KMS-11 (cell line): ENCODE data around the gene CTCFL.

ENCODE experiments used
- H2AFZ ChIP-seq: fragments of 200-600 bp; sonication (generic); 2 replicates; pipeline ENCODE4 v1.6.1; 2016; ENCODE audit warnings: antibody characterized with exemption, mixed run types, low read depth
- H3K27ac ChIP-seq: fragments of 200-600 bp; sonication (generic); 2 replicates; pipeline ENCODE4 v1.6.1; 2016; ENCODE audit warnings: mild to moderate bottlenecking, mixed run types
- H3K27me3 ChIP-seq: fragments of 200-600 bp; sonication (generic); 2 replicates; pipeline ENCODE4 v1.6.1; 2017; ENCODE audit warnings: mild to moderate bottlenecking, low read depth, mixed run types, moderate library complexity; ENCODE audit not compliant: insufficient read depth
- H3K36me3 ChIP-seq: fragments of 200-600 bp; sonication (generic); 2 replicates; pipeline ENCODE4 v1.6.1; 2017; ENCODE audit warnings: mild to moderate bottlenecking, mixed run types; ENCODE audit not compliant: insufficient read depth
- H3K4me1 ChIP-seq: fragments of 200-600 bp; sonication (generic); 2 replicates; pipeline ENCODE4 v1.6.1; 2016; ENCODE audit warnings: mild to moderate bottlenecking, low read depth, mixed run types; ENCODE audit not compliant: poor library complexity, severe bottlenecking
- H3K4me2 ChIP-seq: fragments of 200-600 bp; sonication (generic); 2 replicates; pipeline ENCODE4 v1.7.0; 2016; ENCODE audit warnings: mild to moderate bottlenecking, mixed run types
- H3K4me3 ChIP-seq: fragments of 200-600 bp; sonication (generic); IDR thresholded peaks from 2 replicates; pipeline ENCODE4 v1.6.1; 2017; ENCODE audit warnings: low read depth, low read length, mixed read lengths; ENCODE audit not compliant: insufficient read depth
- H3K79me2 ChIP-seq: fragments of 200-600 bp; sonication (generic); 2 replicates; pipeline ENCODE4 v1.6.1; 2016; ENCODE audit warnings: low read depth, mixed run types; ENCODE audit not compliant: insufficient read depth
- H3K9ac ChIP-seq: fragments of 200-600 bp; sonication (generic); 2 replicates; pipeline ENCODE4 v1.6.1; 2016; ENCODE audit warnings: mild to moderate bottlenecking, mixed run types
- H4K20me1 ChIP-seq: fragments of 200-600 bp; sonication (generic); 2 replicates; pipeline ENCODE4 v1.6.1; 2016; ENCODE audit warnings: mild to moderate bottlenecking, mixed run types; ENCODE audit not compliant: insufficient read depth
- TF ChIP-seq, protein P1 (sequence below): fragments of 200-600 bp; sonication (generic); conservative IDR thresholded peaks from 2 replicates; pipeline ENCODE4 v1.6.1; 2017; ENCODE audit warnings: low read depth, mild to moderate bottlenecking, antibody characterized with exemption, low read length, moderate library complexity, mixed read lengths

Gene CTCFL

DNA sequence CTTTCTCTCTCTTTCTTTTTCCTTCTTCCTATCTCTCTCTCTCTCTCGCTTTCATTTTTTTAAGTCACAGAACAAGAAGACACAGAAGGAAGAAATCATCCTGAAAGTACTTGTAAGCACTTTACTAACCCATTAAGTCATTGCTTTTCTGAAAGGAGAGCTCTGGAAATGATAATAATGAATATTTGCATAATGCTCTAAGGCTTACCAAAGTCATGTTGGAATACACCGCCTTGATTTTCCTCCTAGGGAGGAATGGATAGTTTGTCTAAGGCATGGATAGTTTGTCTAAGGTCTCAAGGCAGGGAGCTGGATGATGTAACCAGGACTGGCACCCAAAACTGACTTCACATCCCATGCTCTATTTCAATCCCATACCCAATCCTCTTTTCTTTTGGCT lies 12.9 kb upstream of the CTCFL start:
- Histone ChIP-seq H3K27ac (no peak overlapping the region), H3K9ac (no peak overlapping the region), H3K79me2 (no peaks in the 10 kb centered on the region), H3K27me3 (peaks cover 38% of the 10 kb centered on the region; the same call in 1 of the 2 replicates), H3K4me2 (no peak overlapping the region), H4K20me1 (no peaks in the 10 kb centered on the region), H3K36me3 (no peaks in the 10 kb centered on the region), H2AFZ (no peak overlapping the region), H3K4me3 (no peak overlapping the region), H3K4me1 (no peaks in the 10 kb centered on the region)
- TF ChIP-seq, protein P1, sequence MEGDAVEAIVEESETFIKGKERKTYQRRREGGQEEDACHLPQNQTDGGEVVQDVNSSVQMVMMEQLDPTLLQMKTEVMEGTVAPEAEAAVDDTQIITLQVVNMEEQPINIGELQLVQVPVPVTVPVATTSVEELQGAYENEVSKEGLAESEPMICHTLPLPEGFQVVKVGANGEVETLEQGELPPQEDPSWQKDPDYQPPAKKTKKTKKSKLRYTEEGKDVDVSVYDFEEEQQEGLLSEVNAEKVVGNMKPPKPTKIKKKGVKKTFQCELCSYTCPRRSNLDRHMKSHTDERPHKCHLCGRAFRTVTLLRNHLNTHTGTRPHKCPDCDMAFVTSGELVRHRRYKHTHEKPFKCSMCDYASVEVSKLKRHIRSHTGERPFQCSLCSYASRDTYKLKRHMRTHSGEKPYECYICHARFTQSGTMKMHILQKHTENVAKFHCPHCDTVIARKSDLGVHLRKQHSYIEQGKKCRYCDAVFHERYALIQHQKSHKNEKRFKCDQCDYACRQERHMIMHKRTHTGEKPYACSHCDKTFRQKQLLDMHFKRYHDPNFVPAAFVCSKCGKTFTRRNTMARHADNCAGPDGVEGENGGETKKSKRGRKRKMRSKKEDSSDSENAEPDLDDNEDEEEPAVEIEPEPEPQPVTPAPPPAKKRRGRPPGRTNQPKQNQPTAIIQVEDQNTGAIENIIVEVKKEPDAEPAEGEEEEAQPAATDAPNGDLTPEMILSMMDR: no peak

- H3K4me1 ChIP-seq: no peaks in the 10 kb centered on the region
- no peak overlapping the region for H3K4me3 ChIP-seq
- TF ChIP-seq, protein P1: no peak
- no peaks in the 10 kb centered on the region for H3K36me3 ChIP-seq
- no peak overlapping the region for H3K27ac ChIP-seq
- H4K20me1 ChIP-seq: no peaks in the 10 kb centered on the region
- no peak overlapping the region for H2AFZ ChIP-seq
- H3K9ac ChIP-seq: no peak overlapping the region
- H3K4me2 ChIP-seq: no peak overlapping the region
- no peaks in the 10 kb centered on the region for H3K79me2 ChIP-seq
- peaks cover 38% of the 10 kb centered on the region; the same call in 1 of the 2 replicates for H3K27me3 ChIP-seq
Observed at GRCh38 chr20:57536771-57537724, 12.1 kb upstream of the CTCFL start.

GRCh38 chr20:57536120-57536708 lies 11.3 kb upstream of the CTCFL start:
- H3K27ac ChIP-seq: no peak overlapping the region
- H4K20me1 ChIP-seq: no peaks in the 10 kb centered on the region
- H3K4me3 ChIP-seq: no peak overlapping the region
- no peaks in the 10 kb centered on the region for H3K79me2 ChIP-seq
- H3K36me3 ChIP-seq: no peaks in the 10 kb centered on the region
- H3K27me3 ChIP-seq: peaks cover 38% of the 10 kb centered on the region; the same call in 1 of the 2 replicates
- no peak overlapping the region for H3K9ac ChIP-seq
- no peak overlapping the region for H3K4me2 ChIP-seq
- no peaks in the 10 kb centered on the region for H3K4me1 ChIP-seq
- TF ChIP-seq, protein P1: no peak
- no peak overlapping the region for H2AFZ ChIP-seq

GRCh38 chr20:57535297-57535696 lies 10.4 kb upstream of the CTCFL start:
- Histone ChIP-seq H2AFZ (no peak overlapping the region), H4K20me1 (no peaks in the 10 kb centered on the region), H3K36me3 (no peaks in the 10 kb centered on the region)

More at GRCh38 chr20:57535297-57535696, 10.4 kb upstream of the CTCFL start:
- Histone ChIP-seq H3K27me3 (peaks cover 42% of the 10 kb centered on the region; the same call in 1 of the 2 replicates), H3K4me3 (no peak overlapping the region), H3K9ac (no peak overlapping the region), H3K79me2 (no peaks in the 10 kb centered on the region), H3K4me2 (no peak overlapping the region), H3K27ac (no peak overlapping the region), H3K4me1 (no peaks in the 10 kb centered on the region)
- TF ChIP-seq, protein P1: no peak
